T47D (cell line): ENCODE measurements around the gene DIS3.
"Not testable (repeated sequence)": the region's sequence is repeated elsewhere in the genome, so short reads cannot be mapped to it uniquely, and the experiment has no call there.

ENCODE experiments used
- DNase-seq, 2 experiments: peaks; one replicate each; pipeline versions ENCODE4 v3.0.0 to v3.0.0-alpha.2; 2011 to 2012; ENCODE audit warnings: low read depth in 1 of 2, low spot score in 1 of 2
- JUND ChIP-seq: IDR thresholded peaks from 2 replicates; pipeline ENCODE4 v1.6.1; 2012; ENCODE audit warnings: low read depth
- in situ Hi-C: cut with HindIII; loops from 2 replicates; pipeline ENCODE4 v1.10.0; 2016; ENCODE audit warnings: low sequenced_read_pairs, low pct_unique_long_range_greater_than_20kb

The DIS3 gene

DNA sequence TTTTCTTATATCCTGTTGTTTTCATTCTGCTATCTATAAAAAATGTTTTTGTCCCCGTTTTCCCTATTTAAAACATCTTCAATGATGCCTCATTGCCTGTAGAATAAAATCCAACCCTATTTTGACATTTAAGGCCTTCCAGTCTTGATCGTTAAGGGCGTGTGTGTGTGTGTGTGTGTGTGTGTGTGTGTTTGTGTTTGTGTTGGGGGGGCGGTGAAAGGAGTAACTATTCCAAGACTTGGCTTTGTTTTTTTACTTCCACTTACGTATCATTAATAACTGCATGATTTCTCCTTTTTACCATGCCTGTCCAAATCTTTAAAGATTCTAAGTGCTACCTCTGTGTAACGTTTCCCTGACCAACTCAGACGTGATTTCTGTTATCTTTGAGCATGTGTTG, 1.0 kb upstream of the DIS3 start:
- no peak for TF ChIP-seq JUND
- in situ Hi-C loops, result no loop called here
- no peak for DNase-seq

DNA sequence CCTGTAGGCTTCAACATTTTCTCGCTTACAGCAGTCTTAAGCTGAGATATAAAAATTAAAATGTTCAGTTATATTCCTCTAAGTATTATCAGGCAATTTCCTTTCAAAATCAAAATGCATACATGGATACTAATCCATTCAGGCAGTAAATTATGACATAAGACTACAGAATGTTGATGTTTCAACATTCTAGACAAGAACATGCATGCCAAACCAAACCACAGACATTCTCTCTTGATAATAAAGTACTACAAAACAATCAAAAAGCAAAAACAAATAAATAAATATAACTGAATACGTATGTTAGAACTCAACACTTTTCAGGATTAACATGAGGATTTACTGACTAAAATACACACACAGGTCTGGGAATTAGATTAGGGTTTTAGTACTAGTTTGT, 7.7 kb downstream of the DIS3 start:
- DNase-seq, result no peak
- in situ Hi-C loops, result no loop called here
- TF ChIP-seq JUND, result no peak

DNA sequence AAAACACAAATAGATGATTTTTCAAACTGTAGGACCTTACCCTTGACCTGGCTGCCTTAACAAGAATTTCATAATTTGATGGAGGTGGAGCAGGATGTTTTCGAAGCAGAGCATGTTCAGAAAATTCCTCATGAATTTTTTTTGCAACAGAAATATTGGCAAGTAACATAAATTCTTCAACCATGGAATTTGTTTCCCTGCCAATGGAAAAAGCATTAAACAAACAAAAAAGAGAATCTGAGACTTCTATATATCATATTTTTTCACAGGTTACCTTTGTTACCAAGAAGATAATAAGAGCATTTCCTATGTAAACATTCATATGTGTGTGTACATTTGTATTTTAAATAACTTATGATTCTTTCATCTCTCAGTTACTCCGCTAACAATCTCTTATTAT, 18.3 kb downstream of the DIS3 start:
- no peak for TF ChIP-seq JUND
- in situ Hi-C loops, result no loop called here
- DNase-seq, result no peak

DNA sequence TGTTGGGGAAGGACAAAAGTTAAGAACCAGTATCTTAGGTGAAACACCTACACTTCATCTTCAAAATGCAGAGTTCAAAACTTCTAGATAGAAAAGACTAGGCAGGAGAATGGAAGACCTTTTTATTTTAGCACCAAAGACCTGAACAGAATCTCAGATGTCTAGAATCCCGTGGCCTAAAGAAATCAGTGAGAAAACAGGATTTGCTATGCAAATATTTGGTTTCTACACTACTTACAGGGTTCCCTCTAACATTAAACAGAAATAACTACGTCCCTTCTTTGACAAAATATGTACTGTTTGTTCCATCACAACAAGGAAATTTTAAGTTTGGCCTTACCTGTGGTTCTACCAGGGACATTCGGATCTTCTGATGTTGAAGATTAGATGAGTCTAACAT, 21.5 kb downstream of the DIS3 start:
- TF ChIP-seq JUND, result no peak
- in situ Hi-C loops, result no loop called here
- no peak for DNase-seq

DNA sequence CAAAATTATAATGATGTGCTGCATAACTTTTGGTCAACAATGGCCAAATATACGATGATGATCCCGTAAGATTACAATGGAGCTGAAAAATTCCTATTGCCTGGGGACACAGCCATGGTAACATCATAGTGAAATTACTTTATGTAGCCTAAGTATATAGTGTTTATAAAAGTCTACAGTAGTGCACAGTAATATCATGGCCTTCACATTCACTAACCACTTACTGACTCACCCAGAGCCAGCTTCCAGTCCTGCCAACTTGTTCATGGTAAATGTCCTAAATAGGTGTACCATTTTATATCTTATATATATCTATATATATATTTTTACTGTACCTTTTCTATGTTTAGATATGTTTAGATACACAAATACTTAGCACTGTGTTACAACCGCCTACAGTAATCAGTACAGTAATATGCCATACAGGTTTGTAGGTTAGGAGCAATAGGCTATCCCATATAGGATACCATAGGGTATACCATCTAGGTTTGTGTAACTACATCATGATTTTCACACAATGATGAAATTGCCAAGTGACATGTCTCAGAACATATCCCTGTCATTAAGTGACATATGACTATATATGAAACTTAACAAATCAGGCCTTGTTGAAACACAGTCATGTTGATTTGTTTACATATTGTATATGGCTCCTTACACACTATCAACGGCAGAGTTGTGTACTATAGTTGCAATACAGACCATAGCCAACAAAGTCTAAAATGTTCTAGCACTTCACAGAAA, 23.7 kb downstream of the DIS3 start:
- no peak for TF ChIP-seq JUND
- DNase-seq, result no peak
- in situ Hi-C loops, result no loop called here

DNA sequence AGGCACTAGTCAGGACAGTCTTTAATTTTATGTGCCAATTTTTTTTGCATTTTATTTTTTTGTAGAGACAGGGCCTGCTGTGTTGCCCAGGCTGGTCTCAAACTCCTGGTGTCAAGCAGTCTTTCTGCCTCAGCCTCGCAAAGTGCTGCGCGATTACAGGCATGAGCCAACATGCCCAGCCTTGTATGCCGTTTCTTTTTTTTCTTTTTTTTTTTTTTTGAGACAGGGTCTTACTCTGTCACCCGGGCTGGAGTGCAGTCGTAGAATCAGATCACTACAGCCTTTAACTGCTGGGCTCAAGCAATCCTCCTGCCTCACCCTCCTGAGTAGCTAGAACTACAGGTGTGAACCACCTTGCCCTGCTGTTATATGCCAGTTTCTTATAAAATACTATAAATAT, 27.6 kb downstream of the DIS3 start:
- in situ Hi-C loops, result no loop called here
- DNase-seq, result no peak
- no peak for TF ChIP-seq JUND

DNA sequence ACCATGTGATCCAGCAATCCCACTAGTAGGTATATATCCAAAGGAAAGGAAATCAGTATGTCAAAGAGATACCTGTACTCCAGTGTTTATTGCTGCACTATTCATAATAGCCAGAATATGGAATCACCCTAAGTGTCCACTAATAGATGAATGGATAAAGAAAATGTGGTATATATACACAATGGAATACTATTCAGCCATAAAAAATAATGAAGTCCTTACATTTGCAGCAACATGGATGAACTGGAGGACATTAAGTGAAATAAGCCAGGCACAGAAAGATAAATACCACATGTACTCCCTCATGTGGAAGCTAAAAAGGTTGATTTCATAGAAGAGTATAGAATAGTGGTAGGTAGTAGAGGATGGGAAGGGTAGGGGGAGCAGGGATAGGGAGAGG, 30.5 kb downstream of the DIS3 start:
- no peak for DNase-seq
- in situ Hi-C loops, result no loop called here
- TF ChIP-seq JUND, result no peak

DNA sequence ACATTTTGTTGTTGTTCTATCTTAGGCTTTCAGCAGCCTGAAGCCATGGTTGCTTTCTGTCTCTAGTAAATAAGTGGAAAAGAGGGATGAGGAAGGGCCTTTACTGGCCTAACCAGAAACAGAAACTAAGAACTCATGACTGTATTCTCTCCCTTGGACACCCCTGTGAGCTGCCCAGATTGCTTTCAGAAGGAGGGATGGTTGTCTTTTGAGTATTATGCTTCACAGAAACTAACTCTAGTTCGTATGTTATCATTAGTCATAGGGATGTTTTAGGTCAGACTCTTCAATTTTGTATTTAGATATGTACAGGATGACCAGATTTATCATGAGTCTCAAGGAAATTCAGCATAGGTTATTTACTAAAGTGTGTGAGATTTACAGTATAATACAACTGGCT, 36.4 kb downstream of the DIS3 start:
- in situ Hi-C loops, result no loop called here

DNA sequence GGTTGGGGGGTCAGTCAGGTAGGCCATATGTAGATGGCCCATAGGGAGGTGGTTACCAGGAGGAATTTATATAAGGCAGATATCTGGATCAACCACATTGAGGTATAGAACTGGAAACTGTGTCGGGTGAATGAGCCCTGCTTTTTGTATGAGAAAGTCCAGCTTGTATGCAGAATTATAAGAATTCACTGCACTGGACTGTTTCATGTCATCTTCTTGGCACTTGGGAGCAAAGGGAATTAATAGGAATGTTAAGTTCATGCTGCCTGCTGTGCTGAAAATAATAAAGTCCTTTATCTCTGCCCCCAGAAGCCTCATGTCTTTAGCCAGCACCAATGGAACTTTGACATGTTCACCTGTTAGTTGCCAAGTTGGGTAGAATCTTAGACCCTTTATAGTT, 41.7 kb downstream of the DIS3 start:
- in situ Hi-C loops, result no loop called here
- no peak for DNase-seq
- TF ChIP-seq JUND, result no peak

More for the DNA sequence above, 36.4 kb downstream of the DIS3 start:
- no peak for TF ChIP-seq JUND
- DNase-seq, result no peak

DNA sequence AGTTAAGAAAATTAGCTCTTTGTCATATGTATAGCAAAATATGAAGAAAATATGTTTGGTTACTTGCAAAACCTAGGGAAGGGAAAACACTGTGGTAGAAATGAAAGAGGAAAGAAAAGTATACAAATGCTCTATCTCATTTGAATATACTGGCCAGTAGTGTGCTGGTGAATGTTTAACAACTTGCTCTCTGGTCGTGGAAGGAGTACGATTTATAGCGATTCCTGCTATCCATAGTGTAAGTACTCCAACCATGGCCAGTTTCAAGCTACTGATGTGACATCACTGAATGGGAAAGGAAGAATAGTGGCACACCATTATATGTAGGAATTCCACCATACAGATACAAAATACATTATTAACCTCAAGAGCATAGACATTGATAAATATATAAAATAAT, 44.7 kb downstream of the DIS3 start:
- no peak for DNase-seq
- in situ Hi-C loops, result no loop called here
- no peak for TF ChIP-seq JUND

DNA sequence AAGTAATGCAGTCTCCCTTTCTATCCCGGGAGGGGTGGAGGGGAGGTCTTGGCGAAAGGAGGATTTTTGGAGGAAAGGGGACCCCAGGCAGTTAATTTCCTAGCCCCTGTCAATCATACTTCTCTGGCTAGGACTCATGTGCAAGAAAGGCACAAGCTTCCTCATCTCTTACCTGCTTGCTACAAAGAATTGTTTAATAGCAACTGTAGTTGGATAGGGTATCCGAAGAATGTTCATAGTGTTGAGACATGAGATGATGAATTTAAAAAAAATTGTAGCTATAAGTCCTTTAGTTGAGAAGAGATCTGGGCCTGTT, 53.5 kb downstream of the DIS3 start:
- in situ Hi-C loops, result no loop called here
- DNase-seq, result no peak
- TF ChIP-seq JUND, result no peak

DNA sequence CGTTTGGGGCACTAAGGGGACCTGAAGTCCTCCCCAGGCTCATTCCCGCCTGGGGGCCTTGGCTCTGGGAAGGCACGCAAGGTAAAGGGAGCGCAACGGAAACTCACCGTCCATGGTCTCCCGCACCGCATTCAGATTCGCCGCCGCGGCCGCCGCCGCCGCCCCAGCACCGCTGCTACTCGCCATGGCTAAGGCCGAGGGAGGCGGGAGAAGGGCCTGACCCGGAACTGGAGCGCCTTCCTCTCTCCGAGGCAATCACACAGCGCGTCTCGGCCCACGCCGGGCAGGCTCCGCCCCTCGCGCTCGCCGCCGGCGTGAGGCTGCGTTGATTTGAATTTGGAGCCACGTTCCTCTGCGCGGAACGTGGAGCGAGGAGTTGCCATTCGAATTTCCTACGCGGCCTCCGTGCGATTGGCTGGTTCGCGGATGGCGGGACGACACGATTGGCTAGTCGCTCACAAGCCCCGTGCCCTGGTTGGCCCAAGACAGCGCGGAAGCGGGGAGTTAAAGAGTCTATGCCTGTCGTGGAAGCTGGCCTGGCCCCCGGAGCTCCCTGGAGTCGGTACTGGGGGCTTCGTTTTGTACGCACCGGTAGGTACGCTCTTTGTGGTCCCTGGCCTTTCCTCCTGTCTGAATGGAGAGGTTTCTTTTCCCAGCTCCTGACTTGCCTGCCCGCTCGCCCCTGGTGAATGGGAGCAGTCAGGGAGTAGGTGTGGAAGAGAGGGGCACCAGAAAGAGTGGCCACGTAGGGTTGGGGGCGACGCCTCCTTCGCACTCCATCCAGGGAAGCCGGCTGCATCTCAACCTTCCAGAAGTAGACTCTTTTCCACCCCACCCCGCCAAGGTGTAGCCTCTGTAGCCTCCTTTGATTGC, 54.0 kb downstream of the DIS3 start, which contains the start of the genes BORA and MZT1:
Gene BORA, plus strand, starts transcription at position 507 of the 873 bp plus-strand sequence. CDS start 1,018 bp downstream, outside the sequence.
Gene MZT1, minus strand, starts transcription at position 213 of the 873 bp plus-strand sequence. Its CDS starts 27 bp downstream, at position 186.
- DNase-seq, result peak; percentile 70 to 97
- in situ Hi-C loops, result no loop called here
- TF ChIP-seq JUND, result no peak

DNA sequence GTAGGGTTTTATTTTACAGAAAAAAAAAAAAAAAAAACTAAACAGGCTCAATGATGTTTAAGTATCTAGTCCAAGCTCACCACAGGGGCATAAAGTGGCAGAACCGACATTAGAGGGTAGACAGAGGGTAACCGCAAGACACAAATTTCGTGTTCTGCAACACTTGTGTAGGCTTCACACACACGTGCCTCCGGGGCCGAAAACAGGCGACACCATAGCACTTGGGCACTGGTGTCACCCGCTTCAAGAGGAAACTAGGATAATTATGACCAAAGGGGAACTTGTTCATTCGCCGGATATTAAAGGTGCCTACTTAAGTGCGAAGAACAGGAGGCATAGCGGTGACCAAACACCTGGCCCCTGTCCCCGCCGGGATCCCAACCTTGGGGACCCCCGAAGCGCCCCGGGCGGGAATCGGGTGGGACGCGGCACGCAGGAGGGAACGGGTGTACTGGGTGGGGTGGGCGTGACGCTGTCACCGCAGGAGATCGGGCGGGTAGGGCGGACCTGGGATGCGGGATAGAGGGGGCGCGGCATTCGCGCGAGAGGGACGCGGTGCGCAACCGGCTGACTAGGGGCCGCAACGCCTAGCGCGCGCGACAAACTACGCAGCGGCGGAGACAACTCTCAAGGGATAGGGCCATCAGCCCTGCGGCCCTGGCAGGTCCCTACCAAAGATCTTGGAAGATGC, 54.8 kb downstream of the DIS3 start:
- in situ Hi-C loops, result no loop called here
- TF ChIP-seq JUND, result no peak
- DNase-seq, result peak in 1 of 2 experiments; percentile 26

DNA sequence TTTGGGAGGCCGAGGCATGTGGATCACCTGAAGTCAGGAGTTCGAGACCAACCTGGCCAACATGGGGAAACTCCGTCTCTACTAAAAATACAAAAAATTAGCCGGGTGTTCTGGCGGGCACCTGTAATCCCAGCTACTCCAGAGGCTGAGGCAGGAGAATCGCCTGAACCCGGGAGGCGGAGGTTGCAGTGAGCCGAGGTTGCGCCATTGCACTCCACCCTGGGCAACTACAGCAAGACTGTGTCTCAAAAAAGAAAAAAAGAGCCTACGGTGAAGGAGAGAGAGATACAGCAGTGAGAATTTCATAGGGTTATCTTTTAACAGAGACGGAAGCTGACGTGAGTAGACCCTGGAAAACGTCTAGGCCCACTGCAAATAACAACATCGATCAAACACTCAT, 55.5 kb downstream of the DIS3 start:
- in situ Hi-C loops, DNase-seq: not testable (repeated sequence)
